H1 (cell line): ENCODE results near the gene NCBP1. TPM values are rescaled to one million over a fixed set of nuclear protein-coding genes. Genes with fewer than 3 reads are reported as not detected.

Source experiments
- CHD2 ChIP-seq: IDR thresholded peaks from 2 replicates; pipeline ENCODE4 v1.6.1; 2012; ENCODE audit warnings: low read length, improper control_type of control experiment
- HDAC6 ChIP-seq: IDR thresholded peaks from one replicate; pipeline ENCODE4 v1.7.1; 2012; ENCODE audit warnings: low read depth, mild to moderate bottlenecking, inconsistent platforms, low read length, moderate library complexity
- polyA plus RNA-seq, 7 experiments: library from polyadenylated mRNA; depleted of rRNA in 3 of 7; stranded (reverse) in 5 of 7; unstranded in 2 of 7; fragments of >200 nt in 5 of 7; fragments of 200-250 nt in 2 of 7; gene quantifications; 1 replicate in 5 of 7; 2 replicates in 1 of 7; 4 replicates in 1 of 7; pipeline versions ENCODE4 v1.2.1 to v1.2.3, GENCODE V29; 2011 to 2013; ENCODE audit warnings: missing spikeins in 2 of 7, mixed read lengths in 2 of 7
- total RNA-seq: library from RNA; stranded (reverse); fragmentation: NEBNext Ultra II Directional; extraction: Animal tissue kit (Norgen Biotek cat#: 25700); gene quantifications from 2 replicates; pipeline ENCODE4 v1.2.1, GENCODE V29; 2021
- TF ChIP-seq, protein P1 (sequence below): IDR thresholded peaks from 2 replicates; pipeline ENCODE4 v1.6.1; 2011; ENCODE audit warnings: low read depth, mild to moderate bottlenecking, low read length; ENCODE audit not compliant: insufficient read depth

The NCBP1 gene
- total and polyA plus RNA-seq, 2 of the 8 experiments (the other 6 are each of a cell fraction or from before 2014, with no cell fraction given): 14.7 to 54.0 TPM

- no peak for TF ChIP-seq HDAC6
- no peak for TF ChIP-seq CHD2
- TF ChIP-seq, protein P1, sequence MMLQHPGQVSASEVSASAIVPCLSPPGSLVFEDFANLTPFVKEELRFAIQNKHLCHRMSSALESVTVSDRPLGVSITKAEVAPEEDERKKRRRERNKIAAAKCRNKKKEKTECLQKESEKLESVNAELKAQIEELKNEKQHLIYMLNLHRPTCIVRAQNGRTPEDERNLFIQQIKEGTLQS: no peak
Measured at GRCh38 chr9:97592126-97592525, 41.5 kb upstream of the NCBP1 start (continued).
